DND-41 (cell line): ENCODE measurements around the gene MR1.

Experiments used
- EZH2 ChIP-seq: IDR thresholded peaks from 3 replicates; pipeline ENCODE4 v1.6.1; 2012; ENCODE audit warnings: borderline replicate concordance, low read depth, mild to moderate bottlenecking, moderate library complexity, low read length, inconsistent platforms; ENCODE audit not compliant: severe bottlenecking
- TF ChIP-seq, protein P1 (sequence below): IDR thresholded peaks from 2 replicates; pipeline ENCODE4 v1.5.1; 2012; ENCODE audit warnings: borderline replicate concordance, low read length, moderate library complexity, mild to moderate bottlenecking; ENCODE audit not compliant: poor library complexity, severe bottlenecking; ENCODE audit errors: extremely low read depth

- TF ChIP-seq, protein P1, sequence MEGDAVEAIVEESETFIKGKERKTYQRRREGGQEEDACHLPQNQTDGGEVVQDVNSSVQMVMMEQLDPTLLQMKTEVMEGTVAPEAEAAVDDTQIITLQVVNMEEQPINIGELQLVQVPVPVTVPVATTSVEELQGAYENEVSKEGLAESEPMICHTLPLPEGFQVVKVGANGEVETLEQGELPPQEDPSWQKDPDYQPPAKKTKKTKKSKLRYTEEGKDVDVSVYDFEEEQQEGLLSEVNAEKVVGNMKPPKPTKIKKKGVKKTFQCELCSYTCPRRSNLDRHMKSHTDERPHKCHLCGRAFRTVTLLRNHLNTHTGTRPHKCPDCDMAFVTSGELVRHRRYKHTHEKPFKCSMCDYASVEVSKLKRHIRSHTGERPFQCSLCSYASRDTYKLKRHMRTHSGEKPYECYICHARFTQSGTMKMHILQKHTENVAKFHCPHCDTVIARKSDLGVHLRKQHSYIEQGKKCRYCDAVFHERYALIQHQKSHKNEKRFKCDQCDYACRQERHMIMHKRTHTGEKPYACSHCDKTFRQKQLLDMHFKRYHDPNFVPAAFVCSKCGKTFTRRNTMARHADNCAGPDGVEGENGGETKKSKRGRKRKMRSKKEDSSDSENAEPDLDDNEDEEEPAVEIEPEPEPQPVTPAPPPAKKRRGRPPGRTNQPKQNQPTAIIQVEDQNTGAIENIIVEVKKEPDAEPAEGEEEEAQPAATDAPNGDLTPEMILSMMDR: no peak
- TF ChIP-seq EZH2: no peak
Measured at GRCh38 chr1:181018901-181019681, 14.7 kb upstream of the MR1 start.
